Measurements from ENCODE around the gene FAM149B1.

GRCh38 chr10:73247509-73248258 lies 79.8 kb downstream of the FAM149B1 start:
- no peak for TF ChIP-seq CTCF (optimal IDR thresholded peaks at IDR 0.05 in 1 of 3, IDR thresholded peaks at IDR 0.05 in 1 of 3, conservative IDR thresholded peaks at IDR 0.05 in 1 of 3; ENCODE audit: extremely low read depth in 1 of 3, insufficient read depth in 2 of 3, low read length in 3 of 3)
- no peak for TF ChIP-seq EZH2 (IDR thresholded peaks at IDR 0.05; ENCODE audit: low read length)

Measured in keratinocyte (primary cell).